ENCODE results near the gene PTPN12.

The PTPN12 gene

DNA sequence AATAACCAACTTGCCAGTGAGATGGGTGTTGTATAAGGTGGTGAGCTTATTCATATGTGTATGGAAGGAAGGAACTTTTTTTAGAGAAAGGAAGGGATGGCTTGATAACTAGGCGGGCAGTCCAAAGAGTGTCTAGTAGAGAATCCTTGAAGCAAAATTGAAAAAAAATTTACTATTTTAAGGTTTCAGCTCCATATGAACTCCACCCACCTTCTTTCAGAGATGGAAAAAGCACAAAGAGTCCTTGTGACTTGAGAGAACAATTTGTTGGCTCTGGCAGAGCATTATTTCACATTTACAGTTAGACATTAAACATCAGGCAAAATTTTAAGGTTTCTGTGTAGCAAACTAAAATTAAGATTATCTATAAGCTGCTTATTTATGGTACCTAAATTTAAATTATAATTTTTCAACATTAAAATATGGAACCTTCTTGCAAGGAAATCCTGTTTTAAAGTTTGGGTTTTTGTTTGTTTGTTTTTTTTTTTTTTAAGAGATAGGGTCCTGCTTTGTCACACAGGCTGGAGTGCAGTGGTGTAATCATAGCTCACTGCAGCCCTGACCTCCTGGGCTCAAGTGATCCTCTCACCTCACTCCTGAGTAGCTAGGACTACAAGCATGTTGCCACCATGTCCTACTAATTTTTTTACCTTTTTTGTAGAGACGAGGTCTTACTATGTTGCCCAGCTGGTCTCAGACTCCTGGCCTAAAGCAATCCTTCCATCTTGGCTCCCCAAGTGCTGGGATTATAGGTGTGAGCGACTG is 12.2 kb downstream of the PTPN12 start:
- Mint-ChIP-seq H3K36me3 (ENCODE audit: low read depth) (peaks cover 11% of the 10 kb centered on the region), H3K27me3 (no peaks in the 10 kb centered on the region), H3K4me1 (ENCODE audit: low read depth) (peaks cover 20% of the 10 kb centered on the region), H3K27ac (no peak overlapping the region), H3K4me3 (no peak overlapping the region), H3K9me3 (no peaks in the 10 kb centered on the region)

DNA sequence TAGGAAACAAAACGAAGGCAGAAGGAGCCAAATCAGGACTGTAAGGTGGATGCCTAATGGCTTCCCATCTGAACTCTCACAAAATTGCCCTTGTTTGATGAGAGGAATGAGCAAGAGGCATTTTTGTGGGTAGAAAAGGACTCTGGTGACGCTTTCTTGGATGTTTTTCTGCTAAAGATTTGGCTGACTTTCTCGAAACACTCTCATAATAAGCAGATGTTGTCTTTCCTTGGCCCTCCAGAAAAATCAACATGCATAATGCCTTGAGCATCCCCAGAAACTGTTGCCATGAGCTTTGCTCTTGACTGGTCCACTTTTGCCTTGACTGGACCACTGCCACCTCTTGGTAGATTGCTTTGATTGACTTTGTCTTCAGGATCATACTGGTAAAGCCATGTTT is 13.5 kb downstream of the PTPN12 start:
- H3K9me3 Mint-ChIP-seq, result no peaks in the 10 kb centered on the region
- no peak overlapping the region for H3K4me3 Mint-ChIP-seq
- H3K4me1 Mint-ChIP-seq (ENCODE audit: low read depth), result peaks cover 17% of the 10 kb centered on the region
- H3K36me3 Mint-ChIP-seq (ENCODE audit: low read depth), result peaks cover 11% of the 10 kb centered on the region
- H3K27me3 Mint-ChIP-seq, result no peaks in the 10 kb centered on the region
- no peak overlapping the region for H3K27ac Mint-ChIP-seq

DNA sequence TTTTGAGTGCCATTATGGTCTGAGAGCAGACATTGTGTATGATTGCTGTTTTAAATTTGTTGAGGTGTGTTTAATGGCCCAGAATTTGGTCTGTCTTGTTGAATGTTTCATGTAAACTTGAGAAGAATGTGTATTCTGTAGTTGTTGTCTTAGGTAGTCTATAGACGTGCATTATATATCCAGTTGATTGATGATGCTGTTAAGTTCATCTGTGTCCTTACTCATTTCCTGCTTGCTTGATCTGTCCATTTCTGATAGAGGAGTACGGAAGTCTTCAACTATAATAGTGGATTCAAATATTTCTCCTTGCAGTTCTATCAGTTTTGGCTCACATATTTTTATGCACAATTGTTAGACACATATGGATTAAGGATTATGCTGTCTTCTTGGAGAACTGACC is 16.0 kb downstream of the PTPN12 start:
- Mint-ChIP-seq H3K36me3 (ENCODE audit: low read depth) (peaks cover 17% of the 10 kb centered on the region), H3K9me3 (no peaks in the 10 kb centered on the region), H3K4me1 (ENCODE audit: low read depth) (peaks cover 6% of the 10 kb centered on the region), H3K4me3 (no peak overlapping the region), H3K27ac (no peak overlapping the region), H3K27me3 (no peaks in the 10 kb centered on the region)

DNA sequence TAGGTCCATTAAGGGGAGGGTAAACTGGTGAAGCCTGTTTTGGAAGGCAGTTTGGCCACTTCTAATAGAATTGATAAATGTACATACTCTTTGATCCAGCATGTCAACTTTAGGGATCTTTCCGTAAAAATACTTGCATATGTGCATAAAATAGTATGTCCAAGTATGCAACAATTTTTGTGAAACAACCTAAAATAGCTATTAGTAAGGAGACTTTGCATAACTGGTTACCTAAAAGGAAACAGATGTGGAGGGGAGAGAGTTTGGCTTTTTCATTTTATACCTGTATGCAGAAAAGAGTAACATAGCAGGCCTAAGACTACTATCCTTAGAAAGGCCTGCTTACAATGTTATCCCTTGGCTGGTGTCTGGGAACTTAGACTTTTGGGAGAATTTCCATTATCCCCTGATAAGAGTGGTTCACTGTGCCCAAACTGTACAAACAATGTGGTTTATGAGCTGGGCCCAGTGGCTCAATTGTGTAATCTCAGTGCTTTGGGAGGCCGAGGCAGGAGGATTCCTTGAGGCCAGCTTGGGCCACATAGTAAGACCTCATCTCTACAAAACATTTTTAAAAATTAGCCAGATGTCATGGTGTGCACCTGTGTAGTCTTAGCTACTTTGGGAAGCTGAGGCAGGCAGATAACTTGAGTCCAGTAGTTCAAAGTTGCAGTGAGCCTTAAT is 21.3 kb downstream of the PTPN12 start:
- H3K4me3 Mint-ChIP-seq, result no peak overlapping the region
- H3K9me3 Mint-ChIP-seq, result no peaks in the 10 kb centered on the region
- peaks cover 10% of the 10 kb centered on the region for H3K4me1 Mint-ChIP-seq (ENCODE audit: low read depth)
- H3K36me3 Mint-ChIP-seq (ENCODE audit: low read depth), result peaks cover 11% of the 10 kb centered on the region
- no peak overlapping the region for H3K27ac Mint-ChIP-seq
- no peaks in the 10 kb centered on the region for H3K27me3 Mint-ChIP-seq

DNA sequence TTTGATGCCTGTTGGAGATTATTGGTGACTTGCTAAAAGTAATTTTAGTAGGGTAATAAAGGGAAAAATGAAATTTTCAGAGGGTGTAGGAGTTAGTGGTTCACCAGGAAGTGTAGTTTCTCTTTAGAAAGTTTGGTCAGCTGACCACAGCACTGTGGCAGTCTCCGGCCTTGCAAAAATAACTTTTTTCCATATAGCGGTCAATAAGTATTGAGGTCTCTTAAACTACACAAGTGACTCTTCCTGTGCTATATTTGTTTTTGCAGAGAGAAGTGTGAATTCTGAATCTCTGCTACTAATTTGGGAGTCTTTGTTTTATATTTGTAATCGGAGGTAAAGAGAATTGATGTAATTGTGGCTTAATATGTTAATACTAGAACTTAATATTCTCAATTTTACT is 24.3 kb downstream of the PTPN12 start:
- peaks cover 17% of the 10 kb centered on the region for H3K4me1 Mint-ChIP-seq (ENCODE audit: low read depth)
- no peaks in the 10 kb centered on the region for H3K27me3 Mint-ChIP-seq
- H3K4me3 Mint-ChIP-seq, result no peak overlapping the region
- no peak overlapping the region for H3K27ac Mint-ChIP-seq
- H3K36me3 Mint-ChIP-seq (ENCODE audit: low read depth), result peaks cover 6% of the 10 kb centered on the region
- H3K9me3 Mint-ChIP-seq, result no peaks in the 10 kb centered on the region

DNA sequence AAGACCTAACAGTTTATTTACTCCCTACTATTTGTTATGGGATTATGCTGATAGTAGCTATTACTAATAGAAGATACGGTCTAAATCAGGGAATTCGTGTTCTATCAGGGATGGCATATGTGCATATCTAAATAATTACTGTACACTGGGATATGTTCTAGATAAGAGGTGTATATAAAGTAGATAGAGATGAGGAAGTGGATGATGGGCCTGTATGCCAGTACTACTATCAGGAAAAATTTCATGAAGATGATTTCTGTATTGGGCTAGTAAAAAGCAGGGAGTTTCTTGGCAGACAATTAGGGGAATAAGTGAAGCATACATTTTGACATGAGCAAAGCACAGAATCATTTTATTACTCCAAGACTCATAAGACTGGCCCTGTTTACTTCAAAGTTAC is 26.2 kb downstream of the PTPN12 start:
- H3K36me3 Mint-ChIP-seq (ENCODE audit: low read depth), result no peaks in the 10 kb centered on the region
- H3K9me3 Mint-ChIP-seq, result no peaks in the 10 kb centered on the region
- no peak overlapping the region for H3K4me3 Mint-ChIP-seq
- H3K27me3 Mint-ChIP-seq, result no peaks in the 10 kb centered on the region
- H3K27ac Mint-ChIP-seq, result no peak overlapping the region
- peaks cover 17% of the 10 kb centered on the region for H3K4me1 Mint-ChIP-seq (ENCODE audit: low read depth)

DNA sequence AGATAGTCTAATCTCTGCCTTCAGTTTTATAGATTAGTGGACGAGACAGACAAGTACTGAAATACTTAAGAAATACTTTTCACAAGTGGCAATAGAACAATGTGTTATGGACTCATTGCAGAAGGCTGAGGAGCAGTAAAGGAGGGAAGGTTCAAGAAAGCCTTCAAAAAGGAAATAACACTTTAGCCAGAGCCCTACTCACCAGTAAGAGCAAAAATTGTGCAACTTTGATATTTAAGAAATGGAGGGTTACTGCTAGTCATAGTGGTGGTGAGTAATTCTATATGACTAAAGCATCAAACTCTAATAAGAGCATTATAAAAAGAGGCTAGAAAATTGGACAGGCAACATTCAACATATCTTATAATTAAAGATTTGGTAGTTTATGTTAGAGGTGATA is 28.8 kb downstream of the PTPN12 start:
- H3K4me1 Mint-ChIP-seq (ENCODE audit: low read depth), result peaks cover 31% of the 10 kb centered on the region
- H3K4me3 Mint-ChIP-seq, result no peak overlapping the region
- H3K27ac Mint-ChIP-seq, result no peak overlapping the region
- H3K36me3 Mint-ChIP-seq (ENCODE audit: low read depth), result no peaks in the 10 kb centered on the region
- H3K9me3 Mint-ChIP-seq, result no peaks in the 10 kb centered on the region
- no peaks in the 10 kb centered on the region for H3K27me3 Mint-ChIP-seq

DNA sequence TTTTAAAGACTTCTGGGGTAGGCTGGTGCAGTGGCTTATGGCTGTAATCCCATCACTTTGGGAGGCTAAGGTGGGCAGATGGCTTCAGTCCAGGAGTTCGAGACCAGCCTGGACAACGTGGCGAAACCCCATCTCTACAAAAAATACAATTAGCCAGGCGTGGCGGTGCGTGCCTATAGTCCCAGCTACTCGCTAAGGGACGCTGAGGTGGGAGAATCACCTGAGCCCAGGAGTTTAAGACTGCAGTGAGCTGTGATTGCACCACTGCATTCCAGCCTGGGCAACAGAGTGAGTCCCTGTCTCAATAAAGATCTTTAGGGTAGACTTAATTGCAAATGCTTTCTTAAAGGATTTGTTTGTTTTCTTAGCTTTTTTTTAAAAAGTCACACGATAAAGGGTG is 29.3 kb downstream of the PTPN12 start:
- Mint-ChIP-seq H3K36me3 (ENCODE audit: low read depth) (no peaks in the 10 kb centered on the region), H3K27ac (no peak overlapping the region), H3K27me3 (no peaks in the 10 kb centered on the region), H3K4me3 (no peak overlapping the region), H3K4me1 (ENCODE audit: low read depth) (peaks cover 26% of the 10 kb centered on the region), H3K9me3 (no peaks in the 10 kb centered on the region)

DNA sequence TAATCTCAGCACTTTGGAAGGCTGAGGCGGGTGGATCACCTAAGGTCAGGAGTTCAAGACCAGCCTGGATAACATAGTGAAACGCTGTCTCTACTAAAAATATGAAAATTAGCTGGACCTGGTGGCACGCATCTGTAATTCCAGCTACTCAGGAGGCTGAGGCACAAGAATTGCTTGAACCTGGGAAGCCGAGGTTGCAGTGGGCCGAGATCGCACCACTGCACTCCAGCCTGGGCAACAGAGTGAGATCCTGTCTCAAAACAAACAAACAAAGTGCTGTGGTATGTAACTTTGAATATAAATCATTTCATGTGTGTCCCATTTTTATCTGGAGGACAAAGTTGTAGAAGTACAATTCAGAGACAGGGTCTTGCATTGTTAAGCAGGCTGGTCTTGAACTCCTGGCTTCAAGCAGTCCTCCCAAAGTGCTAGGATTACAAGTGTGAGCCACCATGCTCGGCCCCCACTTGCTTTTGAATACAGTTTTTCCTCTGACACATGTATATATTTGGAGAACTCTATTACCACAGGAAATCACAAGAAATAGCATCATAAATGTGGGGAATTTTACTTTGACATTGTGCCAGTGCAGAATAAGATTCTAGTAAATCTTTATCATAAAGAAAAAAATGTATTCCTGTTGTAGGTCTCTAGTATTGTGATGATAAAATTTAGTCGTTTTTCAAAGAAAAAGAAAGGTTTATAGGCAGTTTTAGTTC is 32.6 kb downstream of the PTPN12 start:
- Mint-ChIP-seq H3K27ac (no peak overlapping the region), H3K27me3 (no peaks in the 10 kb centered on the region), H3K36me3 (ENCODE audit: low read depth) (peaks cover 13% of the 10 kb centered on the region), H3K9me3 (no peaks in the 10 kb centered on the region), H3K4me3 (no peak overlapping the region), H3K4me1 (ENCODE audit: low read depth) (peaks cover 21% of the 10 kb centered on the region)

DNA sequence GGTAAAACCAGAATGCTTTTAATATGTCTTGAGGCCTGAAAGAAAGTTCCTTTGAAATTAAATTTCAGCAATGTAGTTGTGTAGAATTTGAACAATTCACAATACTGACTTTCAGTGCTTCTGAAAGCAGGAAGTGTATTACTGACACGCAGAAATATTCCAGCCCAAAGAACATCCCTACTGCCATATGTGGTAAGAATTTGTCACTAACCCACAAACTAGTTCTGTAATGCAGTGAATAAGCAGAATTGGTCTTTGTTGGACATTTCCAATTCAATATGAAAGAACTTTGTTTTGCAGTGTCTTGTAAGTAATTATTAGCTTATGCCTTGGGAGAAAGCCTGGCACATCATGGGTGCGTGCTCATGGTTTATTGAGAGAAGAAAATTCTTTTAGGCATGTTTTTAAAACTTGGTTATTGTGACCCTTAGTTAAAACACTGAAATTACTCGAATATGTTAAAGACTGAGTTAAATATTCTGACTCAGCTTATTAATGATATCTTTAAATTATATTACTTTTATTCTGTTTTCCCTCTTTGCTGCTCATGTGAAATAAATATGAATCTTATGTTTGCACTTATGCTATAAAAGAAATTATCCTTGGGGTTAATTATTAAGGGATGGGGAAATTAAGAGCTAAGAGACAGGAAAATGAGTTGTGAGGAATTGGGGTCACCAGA is 33.4 kb downstream of the PTPN12 start:
- Mint-ChIP-seq H3K27me3 (no peaks in the 10 kb centered on the region), H3K36me3 (ENCODE audit: low read depth) (peaks cover 17% of the 10 kb centered on the region), H3K9me3 (no peaks in the 10 kb centered on the region), H3K27ac (no peak overlapping the region), H3K4me1 (ENCODE audit: low read depth) (peaks cover 21% of the 10 kb centered on the region), H3K4me3 (no peak overlapping the region)

DNA sequence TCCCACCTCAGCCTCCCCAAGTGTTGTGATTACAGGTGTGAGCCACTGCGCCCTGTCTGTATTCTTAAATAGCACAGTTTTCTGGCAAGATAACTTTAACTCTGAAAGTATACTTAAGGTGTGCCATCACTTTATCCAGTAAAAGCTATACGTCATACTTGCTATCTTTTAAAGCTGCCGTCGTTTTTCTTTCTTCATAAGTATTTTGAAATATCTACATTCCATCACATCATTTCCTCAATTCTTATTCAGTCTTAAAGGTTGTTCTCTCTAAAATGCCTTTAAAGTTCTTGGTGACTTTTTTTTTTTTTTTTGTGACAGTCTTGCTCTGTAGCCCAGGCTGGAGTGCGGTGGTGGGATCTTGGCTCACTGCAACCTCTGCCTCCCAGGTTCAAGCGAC is 34.7 kb downstream of the PTPN12 start:
- Mint-ChIP-seq H3K27ac (no peak overlapping the region), H3K4me3 (no peak overlapping the region), H3K4me1 (ENCODE audit: low read depth) (peaks cover 15% of the 10 kb centered on the region), H3K27me3 (no peaks in the 10 kb centered on the region), H3K9me3 (no peaks in the 10 kb centered on the region), H3K36me3 (ENCODE audit: low read depth) (peaks cover 17% of the 10 kb centered on the region)

DNA sequence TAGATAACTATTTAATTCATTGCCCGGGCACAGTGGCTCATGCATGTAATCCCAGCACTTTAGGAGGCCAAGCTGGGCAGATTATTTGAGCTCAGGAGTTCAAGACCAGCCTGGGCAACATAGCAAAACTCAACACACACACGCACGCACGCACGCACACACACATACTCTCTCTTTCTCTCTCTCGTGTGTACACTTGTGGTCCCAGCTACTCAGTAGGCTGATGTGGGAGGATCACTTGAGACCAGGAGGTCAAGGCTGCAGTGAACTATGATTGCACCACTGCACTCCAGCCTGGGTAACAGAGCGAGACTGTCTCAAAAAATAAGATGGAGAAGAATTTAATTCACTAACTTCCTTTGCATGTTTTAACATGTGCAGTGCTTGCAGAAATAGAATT is 38.1 kb downstream of the PTPN12 start:
- no peak overlapping the region for H3K4me3 Mint-ChIP-seq
- peaks cover 7% of the 10 kb centered on the region for H3K4me1 Mint-ChIP-seq (ENCODE audit: low read depth)
- H3K9me3 Mint-ChIP-seq, result no peaks in the 10 kb centered on the region
- H3K27ac Mint-ChIP-seq, result peak overlapping the region; percentile 6
- no peaks in the 10 kb centered on the region for H3K27me3 Mint-ChIP-seq
- H3K36me3 Mint-ChIP-seq (ENCODE audit: low read depth), result peaks cover 17% of the 10 kb centered on the region

DNA sequence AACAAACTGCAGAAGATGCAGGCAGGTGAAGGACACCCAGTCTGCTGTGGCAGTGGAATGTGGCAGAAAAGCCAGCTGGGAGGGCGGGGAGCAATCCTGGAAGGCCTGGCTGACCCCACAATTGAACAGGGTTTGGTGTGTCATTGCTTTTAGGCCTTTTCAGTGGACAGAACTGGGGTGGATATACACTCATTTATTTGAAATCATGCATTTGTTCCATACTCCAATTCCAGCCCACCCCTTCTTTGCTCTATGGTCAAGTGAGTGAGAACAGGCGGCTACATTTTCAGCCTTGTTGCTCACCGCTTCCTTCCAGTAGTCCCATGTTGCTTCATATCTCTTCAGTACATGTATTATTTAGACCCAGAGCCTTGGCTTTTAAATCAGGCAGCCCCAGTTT is 39.8 kb downstream of the PTPN12 start:
- no peaks in the 10 kb centered on the region for H3K4me1 Mint-ChIP-seq (ENCODE audit: low read depth)
- no peak overlapping the region for H3K27ac Mint-ChIP-seq
- H3K27me3 Mint-ChIP-seq, result no peaks in the 10 kb centered on the region
- H3K9me3 Mint-ChIP-seq, result no peaks in the 10 kb centered on the region
- peaks cover 23% of the 10 kb centered on the region for H3K36me3 Mint-ChIP-seq (ENCODE audit: low read depth)
- H3K4me3 Mint-ChIP-seq, result no peak overlapping the region

DNA sequence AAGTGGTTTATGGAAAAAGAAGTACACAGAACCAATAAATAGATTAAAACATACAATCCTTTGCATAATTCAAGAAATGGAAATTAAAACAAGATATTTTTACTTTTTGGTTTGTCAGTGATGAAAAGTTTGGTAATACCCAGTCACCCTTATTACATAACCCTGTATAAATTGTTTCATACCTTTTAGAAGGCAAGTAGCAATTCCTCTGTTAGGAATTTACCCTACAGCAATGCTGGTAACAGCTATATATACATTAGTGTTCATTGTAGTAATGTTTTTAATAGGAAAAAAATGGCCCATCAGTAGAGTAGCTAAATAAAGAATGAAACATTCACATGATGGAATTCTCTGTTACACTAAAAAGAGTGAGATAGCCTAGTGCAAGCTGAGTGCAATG is 42.7 kb downstream of the PTPN12 start:
- Mint-ChIP-seq H3K9me3 (no peaks in the 10 kb centered on the region), H3K27me3 (no peaks in the 10 kb centered on the region), H3K36me3 (ENCODE audit: low read depth) (peaks cover 14% of the 10 kb centered on the region), H3K4me1 (ENCODE audit: low read depth) (no peaks in the 10 kb centered on the region), H3K27ac (no peak overlapping the region), H3K4me3 (no peak overlapping the region)

All from stimulated activated naive CD8-positive, alpha-beta T cell treated with anti-CD3 and anti-CD28 coated beads, Interleukin-15, Interleukin-2, amounts not matched to agents 100 ng/mL and 50 ng/mL, for 24 hours (primary cell).